Prostate gland (tissue), 2 donors: ENCODE measurements around the gene SELENOK.

ENCODE experiments used
- CTCF ChIP-seq, 4 experiments: fragments of 200-600 bp in 2 of 4; fragments of 450-650 bp in 2 of 4; sonication (generic) in 2 of 4; IDR thresholded peaks; 1 replicate in 3 of 4; 2 replicates in 1 of 4; pipeline ENCODE4 v1.5.1; 2016 to 2019; ENCODE audit warnings: antibody characterized with exemption in 4 of 4, mild to moderate bottlenecking in 2 of 4, moderate library complexity in 2 of 4
- POLR2A ChIP-seq: fragments of 450-650 bp; IDR thresholded peaks from one replicate; pipeline ENCODE4 v1.6.1; 2016; ENCODE audit warnings: antibody characterized with exemption, mild to moderate bottlenecking
- POLR2AphosphoS5 ChIP-seq: sonication (generic); formaldehyde crosslinking; IDR thresholded peaks from one replicate; pipeline ENCODE4 v1.6.1; 2017; ENCODE audit warnings: antibody characterized with exemption

GRCh38 chr3:53865732-53866499, 25.7 kb downstream of the SELENOK start:
- no peak for TF ChIP-seq CTCF (IDR thresholded peaks at IDR 0.05)
- no peak for TF ChIP-seq POLR2A
- TF ChIP-seq POLR2AphosphoS5: no peak
